ENCODE measurements around the gene NUDC.

The NUDC gene

DNA sequence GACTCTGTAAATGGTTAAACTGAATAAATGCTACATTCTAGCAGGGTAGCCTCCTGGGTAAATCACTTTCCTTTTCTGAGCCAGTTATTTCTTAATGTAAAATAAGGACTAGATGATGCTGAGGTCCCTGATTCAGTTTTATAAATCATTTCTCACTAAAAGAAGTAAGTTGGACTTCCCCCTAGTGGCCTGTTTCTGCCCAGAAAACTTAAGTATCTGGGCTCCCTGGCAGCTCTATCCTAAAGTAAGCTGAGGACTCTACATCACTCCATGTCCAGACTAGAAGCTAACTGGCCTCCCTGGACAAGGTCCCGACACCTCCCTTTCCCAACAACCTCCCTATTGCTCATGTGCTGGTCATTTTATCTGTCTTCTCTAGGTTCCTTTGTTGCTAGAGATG is 34.4 kb upstream of the NUDC start:
- TF ChIP-seq CTCF (IDR thresholded peaks at IDR 0.05; ENCODE audit: low read depth, low read length, missing control alignments) = peak; percentile 62
- no peak overlapping the region for H3K4me3 ChIP-seq (ENCODE audit: low read depth, low read length)
- in situ Hi-C loops (cut with HindIII; ENCODE audit: low sequenced_read_pairs) = no loop called here
- DNase-seq (ENCODE audit: low read depth) = peak; percentile 20

- no peak for TF ChIP-seq CTCF (IDR thresholded peaks at IDR 0.05; ENCODE audit: low read depth, low read length, missing control alignments)
- DNase-seq (ENCODE audit: low read depth) = no peak
- H3K4me3 ChIP-seq (ENCODE audit: low read depth, low read length) = no peak overlapping the region
Measured at GRCh38 chr1:26888231-26888630, 33.3 kb upstream of the NUDC start.

GRCh38 chr1:26889551-26890466 is 31.7 kb upstream of the NUDC start, which contains the start of gene GPN2:
Gene GPN2, minus strand, starts transcription at chr1:26890283. Its CDS starts 187 bp downstream, at chr1:26890096.
- H3K4me3 ChIP-seq (ENCODE audit: low read depth, low read length) = peak within 1 kb of the TSS; percentile 63
- no peak for TF ChIP-seq CTCF (IDR thresholded peaks at IDR 0.05; ENCODE audit: low read depth, low read length, missing control alignments)
- in situ Hi-C loops (cut with HindIII; ENCODE audit: low sequenced_read_pairs) = no loop called here
- DNase-seq (ENCODE audit: low read depth) = peak; percentile 26

More at GRCh38 chr1:26888231-26888630, 33.3 kb upstream of the NUDC start:
- in situ Hi-C loops (cut with HindIII; ENCODE audit: low sequenced_read_pairs) = no loop called here

- no peak for TF ChIP-seq CTCF (IDR thresholded peaks at IDR 0.05; ENCODE audit: low read depth, low read length, missing control alignments)
- DNase-seq (ENCODE audit: low read depth) = no peak
- in situ Hi-C loops (cut with HindIII; ENCODE audit: low sequenced_read_pairs) = no loop called here
- peak overlapping the region; percentile 63 for H3K4me3 ChIP-seq (ENCODE audit: low read depth, low read length)
Measured at GRCh38 chr1:26890467-26890796, 31.1 kb upstream of the NUDC start.

DNA sequence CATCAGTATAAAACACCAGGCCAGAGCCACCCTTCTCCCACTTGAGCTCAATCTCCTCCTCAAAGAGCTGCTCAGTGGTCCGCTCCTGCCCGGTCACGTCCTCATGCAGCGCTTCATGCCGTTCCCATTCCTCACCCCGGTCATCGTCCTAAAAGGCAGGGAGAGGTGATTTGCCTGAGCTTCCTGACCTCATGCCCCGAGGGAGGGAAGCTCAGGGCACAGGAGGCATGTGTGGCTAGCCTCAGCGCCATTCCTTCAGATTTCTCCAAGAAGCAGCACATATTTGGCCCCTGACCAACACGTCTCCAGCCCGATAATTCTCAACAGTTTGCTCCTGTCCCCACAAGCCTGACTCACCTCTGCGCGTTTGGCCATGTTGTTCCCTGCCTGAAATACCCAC is 27.3 kb upstream of the NUDC start:
- H3K4me3 ChIP-seq (ENCODE audit: low read depth, low read length) = no peak overlapping the region
- TF ChIP-seq CTCF (IDR thresholded peaks at IDR 0.05; ENCODE audit: low read depth, low read length, missing control alignments) = no peak
- DNase-seq (ENCODE audit: low read depth) = no peak
- in situ Hi-C loops (cut with HindIII; ENCODE audit: low sequenced_read_pairs) = no loop called here

DNA sequence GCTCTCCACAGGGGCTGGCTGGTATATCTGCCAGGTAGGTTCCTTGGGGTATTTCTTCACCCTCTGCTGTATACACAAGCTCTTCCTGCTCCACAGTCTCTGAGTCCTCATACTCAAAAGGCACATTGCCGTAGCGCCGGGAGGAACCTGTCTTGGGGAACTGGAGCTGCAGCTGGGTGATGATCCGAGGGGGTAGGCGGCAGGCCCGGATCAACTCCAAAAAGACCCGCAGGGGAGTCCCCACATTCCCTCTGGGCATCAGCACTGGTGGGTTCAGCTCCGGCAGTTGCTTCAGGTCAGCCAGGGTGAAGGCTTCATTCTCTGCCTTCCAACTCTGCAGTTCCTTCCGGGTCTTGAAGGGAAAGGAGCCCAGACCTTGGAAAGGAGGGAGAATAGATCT is 24.2 kb upstream of the NUDC start:
- no peak overlapping the region for H3K4me3 ChIP-seq (ENCODE audit: low read depth, low read length)
- in situ Hi-C loops (cut with HindIII; ENCODE audit: low sequenced_read_pairs) = no loop called here
- no peak for DNase-seq (ENCODE audit: low read depth)
- TF ChIP-seq CTCF (IDR thresholded peaks at IDR 0.05; ENCODE audit: low read depth, low read length, missing control alignments) = no peak

Measured in astrocyte of the cerebellum (primary cell).